ENCODE results near the gene NEURL1.

Gene NEURL1

DNA sequence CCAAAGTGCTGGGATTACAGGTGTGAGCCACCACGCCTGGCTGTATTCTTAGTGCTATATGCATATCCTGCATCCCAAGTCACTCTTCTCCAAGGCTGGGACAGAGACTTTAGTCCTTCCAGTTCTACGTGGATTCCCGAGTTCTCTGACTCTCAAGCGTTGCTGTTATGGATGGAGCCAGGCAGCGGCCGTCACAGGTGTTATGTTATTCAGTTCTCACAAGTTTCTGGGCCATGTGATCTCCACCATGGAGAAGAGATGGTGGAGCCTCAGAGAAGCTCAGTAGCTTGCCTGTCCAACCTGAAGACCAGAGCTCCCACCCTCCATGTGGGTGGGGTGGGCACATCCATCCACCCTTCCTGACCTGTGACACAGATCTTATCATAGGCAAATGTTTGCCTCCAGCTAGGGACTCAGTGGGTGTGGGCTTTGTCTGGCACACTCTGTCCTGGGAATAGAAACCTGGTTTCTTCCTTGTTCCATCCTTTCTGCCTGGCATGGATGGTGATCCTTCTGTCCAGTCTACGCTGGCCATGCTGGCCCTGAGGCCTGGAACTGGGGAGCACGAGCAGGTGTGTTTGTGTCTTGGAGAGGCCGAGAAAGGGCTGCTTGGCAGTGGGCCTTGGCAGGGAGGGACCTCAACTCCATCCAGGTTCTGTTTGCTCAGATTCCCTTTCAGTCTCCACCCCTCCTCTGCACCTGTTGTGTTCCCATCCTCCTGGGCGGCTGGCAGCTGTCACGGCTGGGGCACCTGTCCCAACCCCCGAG lies 55.3 kb downstream of the NEURL1 start:
- no peak for DNase-seq

DNA sequence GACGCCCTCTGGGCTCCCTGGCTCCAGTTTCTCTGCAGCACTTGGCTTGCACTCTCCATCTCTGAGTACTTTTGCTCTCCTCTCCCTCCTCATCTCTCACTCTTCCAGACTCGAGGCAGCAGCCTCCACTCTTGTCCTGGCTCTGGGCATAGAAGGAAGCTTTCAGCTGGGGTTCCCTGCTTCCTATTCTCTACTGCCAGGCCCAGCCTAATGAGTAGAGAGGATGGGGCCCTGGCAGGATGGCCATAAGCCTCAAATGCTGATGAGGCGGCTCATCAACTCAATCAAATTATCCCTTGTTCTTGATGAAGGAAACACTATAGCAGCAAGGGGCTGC lies 55.8 kb downstream of the NEURL1 start:
- DNase-seq, result no peak

DNA sequence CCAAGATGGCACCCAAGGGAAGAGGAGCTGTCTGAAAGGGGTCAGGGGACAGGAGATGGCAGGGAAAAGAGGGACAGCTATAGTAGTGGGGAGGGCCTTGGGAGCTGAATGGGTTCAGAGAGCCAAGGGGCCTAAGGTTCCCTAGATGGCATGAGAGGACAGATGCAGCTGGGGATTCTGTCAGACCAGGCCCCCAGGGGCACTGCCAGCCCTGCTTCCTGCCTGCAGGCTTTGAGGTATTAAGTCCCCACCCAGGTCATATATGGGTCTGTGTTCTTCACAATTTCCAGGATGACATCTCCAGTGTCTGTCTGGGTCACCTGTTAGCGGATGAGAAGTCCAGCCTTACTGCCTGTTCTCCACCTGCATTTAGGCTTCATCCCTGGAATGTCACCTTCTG lies 56.7 kb downstream of the NEURL1 start:
- DNase-seq, result no peak

DNA sequence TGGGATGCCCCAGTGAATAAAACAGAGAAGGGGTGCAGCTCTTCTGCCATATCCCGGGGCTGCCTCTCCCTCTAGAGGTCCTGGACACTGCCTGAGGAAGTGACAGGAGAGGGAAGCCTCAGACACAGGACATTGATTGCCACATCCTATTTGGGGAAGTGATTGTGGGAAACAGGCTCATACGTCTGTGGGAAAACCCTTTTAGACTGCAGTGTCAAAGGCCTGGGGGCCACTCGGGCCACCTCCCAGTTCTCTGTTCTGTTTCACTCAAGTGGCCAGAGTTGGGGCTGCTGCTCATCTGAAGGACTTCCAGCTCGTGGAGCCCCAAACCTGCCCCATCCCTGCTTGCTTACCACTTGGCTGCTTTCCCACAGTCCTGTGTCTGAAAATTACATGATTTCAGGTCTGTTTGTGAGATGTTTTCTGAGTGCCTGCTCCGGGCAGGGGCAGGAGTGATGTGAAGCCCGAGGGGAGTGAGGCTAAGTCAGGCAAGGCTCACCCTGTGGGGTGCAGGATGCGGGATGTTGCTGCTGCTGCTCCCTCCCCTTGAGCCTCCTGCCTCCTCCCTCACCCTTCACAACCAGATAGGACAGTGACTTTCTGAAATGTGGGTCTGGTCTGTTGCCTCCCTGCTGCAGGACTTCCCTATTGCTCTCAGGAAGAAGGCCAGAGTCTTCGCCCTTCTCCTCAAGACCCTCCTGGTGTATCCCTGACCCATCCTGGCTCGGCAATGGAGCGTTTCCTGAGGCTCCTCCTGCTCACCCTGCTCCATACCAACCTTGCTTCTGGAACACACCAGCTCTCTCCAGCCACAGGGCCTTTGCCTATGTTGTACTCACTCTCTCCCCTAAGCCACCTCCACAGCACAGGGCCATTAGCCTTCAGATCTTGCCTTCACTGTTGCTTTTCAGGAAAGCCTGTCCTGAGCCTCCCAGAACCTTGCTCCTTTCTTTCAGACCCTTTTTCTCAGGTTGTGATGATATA lies 58.4 kb downstream of the NEURL1 start:
- no peak for DNase-seq

- no peak for DNase-seq
These were observed 59.6 kb downstream of the NEURL1 start for GRCh38 chr10:103552856-103553742.

- DNase-seq, result peak; percentile 74
These were observed 60.4 kb downstream of the NEURL1 start for GRCh38 chr10:103553743-103554487.

GRCh38 chr10:103554488-103555324 lies 61.2 kb downstream of the NEURL1 start:
- DNase-seq, result peak; percentile 31

- DNase-seq, result no peak
These were observed 61.8 kb downstream of the NEURL1 start for GRCh38 chr10:103555325-103555649.

DNA sequence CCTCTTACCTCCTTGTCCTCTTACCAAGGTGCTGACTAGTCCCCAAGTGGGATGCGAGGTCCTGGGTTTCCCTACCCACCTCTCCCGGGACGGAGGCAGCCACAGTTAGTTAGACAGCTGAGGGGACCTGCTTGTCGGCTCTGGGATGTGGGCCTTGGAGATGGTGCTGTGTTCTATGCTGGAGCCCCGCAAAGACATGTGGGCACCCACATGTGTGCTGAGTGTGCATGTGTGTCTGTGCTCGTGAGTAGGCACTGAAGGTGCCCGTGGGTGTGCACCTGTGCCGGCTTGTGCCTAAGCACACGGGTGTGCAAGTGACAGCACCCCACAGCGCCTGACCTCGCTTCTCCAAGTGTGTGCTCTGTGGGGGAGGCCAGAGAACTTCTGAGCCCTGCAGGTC lies 62.2 kb downstream of the NEURL1 start:
- no peak for DNase-seq

GRCh38 chr10:103556383-103557007 lies 63.0 kb downstream of the NEURL1 start:
- no peak for DNase-seq

DNA sequence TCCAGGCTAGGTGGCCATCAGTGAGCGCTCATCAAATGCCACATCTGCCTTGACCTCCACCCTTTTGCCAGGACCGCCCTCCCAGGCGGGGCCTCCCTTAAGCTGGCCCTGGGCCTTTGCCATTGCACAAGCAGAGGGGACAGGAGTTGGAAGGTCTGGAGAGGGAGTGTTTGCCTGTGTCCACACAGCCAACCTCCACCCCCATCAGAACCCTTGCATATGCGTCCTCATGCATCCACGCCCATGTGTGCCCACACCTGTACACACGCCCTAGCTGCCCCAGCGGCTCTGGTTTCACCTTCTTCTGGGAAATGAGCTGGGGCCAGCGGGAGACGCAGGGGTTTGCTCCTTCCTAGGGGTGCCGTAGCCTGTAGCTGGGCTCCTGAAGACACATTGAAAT lies 64.0 kb downstream of the NEURL1 start:
- DNase-seq, result no peak

- no peak for DNase-seq
These were observed 65.4 kb downstream of the NEURL1 start for GRCh38 chr10:103558911-103559310.

DNA sequence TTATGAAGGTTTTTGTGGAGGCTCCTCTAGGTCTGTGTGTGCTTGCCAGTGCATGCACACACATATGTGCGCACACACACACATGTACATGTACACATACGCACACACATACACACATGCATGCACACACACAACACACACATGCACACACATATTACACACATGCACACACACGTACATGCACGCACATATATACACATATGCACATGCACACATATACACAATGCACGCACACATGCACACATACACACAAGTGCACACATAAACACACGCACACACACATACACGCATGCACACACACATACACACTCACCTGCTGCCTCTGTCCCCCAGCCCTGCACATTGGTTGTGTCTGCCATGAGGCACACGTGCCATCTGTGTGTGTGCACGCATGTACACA lies 66.3 kb downstream of the NEURL1 start:
- DNase-seq, result no peak

DNA sequence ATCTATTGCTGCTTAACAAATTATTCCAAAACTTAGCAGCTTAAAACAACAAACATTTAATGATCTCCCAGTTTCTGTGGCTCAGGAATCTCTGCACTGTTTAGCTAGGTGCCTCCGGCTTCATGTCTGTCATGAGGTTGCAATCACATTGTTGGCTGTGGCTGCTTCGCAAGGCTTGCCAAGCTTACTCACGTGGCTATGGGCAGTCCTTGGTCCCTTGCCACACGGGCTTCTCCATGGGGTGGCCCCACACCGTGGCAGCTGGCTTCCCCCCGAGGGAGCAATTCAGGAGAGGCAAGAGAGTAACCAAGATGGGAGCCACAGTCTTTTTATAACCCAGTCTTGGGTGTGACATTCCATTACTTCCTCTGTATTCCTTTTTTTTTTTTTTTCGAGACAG lies 67.4 kb downstream of the NEURL1 start:
- DNase-seq, result no peak

DNA sequence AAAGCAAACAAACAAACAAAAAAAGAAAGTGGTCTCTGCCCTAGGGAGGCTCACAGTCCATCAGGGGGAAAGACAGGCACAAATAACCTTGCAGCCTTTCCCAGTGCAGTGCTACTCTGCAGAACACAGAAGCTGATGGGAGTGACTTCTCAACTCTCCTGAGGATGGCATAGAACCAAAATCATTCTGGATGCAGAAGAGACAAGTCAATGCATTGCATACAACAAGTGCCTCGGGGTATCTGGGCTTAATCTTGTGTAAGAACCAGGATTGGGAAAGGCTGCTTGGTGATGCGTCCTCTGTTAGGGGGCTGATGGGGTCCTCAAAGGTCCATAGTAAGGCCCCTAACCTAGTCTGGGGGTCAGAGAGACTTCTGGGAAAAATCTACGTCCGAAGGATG lies 68.9 kb downstream of the NEURL1 start:
- no peak for DNase-seq

GRCh38 chr10:103563231-103564115 lies 70.0 kb downstream of the NEURL1 start:
- no peak for DNase-seq

DNA sequence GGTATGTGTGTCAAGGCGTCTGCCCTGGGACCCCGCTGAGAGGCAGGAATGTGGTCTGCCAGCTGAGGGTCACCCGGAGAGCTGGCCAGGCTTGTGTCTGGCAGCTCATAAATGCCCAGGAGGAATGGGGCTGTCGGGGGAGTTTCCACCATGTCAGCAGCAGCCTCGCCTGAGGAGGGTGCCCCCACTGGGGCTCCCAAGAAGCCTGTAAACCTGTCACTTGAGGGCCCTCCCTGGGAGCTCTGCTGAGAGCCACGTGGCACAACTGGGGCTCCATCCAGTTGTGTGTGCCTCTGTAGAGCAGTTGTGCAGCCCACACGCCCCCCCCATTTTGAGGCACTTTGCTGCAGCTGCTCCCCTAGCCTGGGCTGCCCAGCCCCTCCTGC lies 70.6 kb downstream of the NEURL1 start:
- no peak for DNase-seq

DNA sequence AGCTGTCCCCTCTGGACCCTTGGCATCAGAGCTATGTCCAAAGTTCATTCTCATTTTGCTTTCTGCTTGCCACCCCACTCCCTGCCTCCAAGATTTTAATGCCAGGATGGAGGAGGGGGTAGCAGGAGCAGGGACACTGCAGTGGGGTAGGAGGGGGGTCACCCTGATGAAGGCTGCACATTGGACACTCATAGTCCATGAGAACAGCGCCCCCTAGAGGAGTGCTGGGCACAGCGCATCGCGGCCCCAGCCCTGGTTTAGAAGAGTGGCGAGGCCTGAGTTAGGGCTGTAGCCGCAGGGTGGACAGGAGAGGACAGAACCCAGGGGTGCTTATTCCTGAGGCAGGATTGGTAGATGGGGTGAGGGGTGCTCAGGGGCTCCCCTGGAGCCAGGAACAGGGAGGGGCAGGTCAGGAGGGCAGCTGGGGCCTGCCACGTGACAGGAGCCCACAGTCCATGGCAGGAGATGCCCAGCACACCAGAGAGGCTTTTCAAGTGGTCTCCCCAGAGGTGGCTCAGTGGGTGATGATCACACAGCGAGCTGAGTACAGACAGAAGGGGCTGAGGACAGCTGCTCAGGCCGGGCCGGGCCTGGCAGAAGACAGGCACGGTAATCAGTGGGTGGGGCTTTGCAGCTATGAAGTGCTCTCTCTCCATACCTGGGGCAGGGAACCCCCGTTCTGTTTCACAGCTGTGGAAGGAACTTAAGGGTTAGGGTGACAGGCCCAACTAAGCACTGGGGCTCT lies 71.4 kb downstream of the NEURL1 start:
- DNase-seq, result peak; percentile 77

DNA sequence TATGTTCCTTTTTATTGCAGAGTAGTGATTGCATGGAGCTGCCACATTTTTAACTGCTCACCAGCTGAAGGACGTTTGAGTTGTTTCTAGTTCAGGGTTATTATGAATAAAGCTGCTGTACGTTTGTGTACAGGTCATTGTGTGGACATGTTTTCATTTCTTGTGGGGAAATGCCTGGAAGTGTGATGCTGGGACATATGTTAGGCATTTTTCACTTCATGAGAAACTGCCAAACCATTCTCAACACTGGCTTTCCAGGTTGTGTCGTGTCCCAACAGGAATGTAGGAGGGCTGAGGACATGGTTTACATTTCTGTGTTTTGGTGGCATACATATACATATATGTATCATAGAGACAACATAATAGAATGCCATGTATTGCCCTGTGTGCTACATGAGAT lies 73.0 kb downstream of the NEURL1 start:
- DNase-seq, result no peak

Data from activated CD4-positive, alpha-beta T cell treated with anti-CD3 and anti-CD28 coated beads for 48 hours (primary cell).